Tibial nerve (tissue), 3 donors: ENCODE results near the gene NKD1.

Experiments used
- POLR2A ChIP-seq, 2 donors: fragments of 450-650 bp; IDR thresholded peaks; one replicate each; pipeline ENCODE4 v1.6.1; 2017; ENCODE audit warnings: antibody characterized with exemption in 2 of 2, mild to moderate bottlenecking in 2 of 2, moderate library complexity in 2 of 2
- TF ChIP-seq, protein P1 (sequence below), 5 experiments: fragments of 200-600 bp in 3 of 5; fragments of 450-650 bp in 2 of 5; sonication (generic) in 3 of 5; IDR thresholded peaks; one replicate each; pipeline ENCODE4 v1.5.1; 2016 to 2019; ENCODE audit warnings: antibody characterized with exemption in 5 of 5, mild to moderate bottlenecking in 3 of 5, moderate library complexity in 2 of 5

DNA sequence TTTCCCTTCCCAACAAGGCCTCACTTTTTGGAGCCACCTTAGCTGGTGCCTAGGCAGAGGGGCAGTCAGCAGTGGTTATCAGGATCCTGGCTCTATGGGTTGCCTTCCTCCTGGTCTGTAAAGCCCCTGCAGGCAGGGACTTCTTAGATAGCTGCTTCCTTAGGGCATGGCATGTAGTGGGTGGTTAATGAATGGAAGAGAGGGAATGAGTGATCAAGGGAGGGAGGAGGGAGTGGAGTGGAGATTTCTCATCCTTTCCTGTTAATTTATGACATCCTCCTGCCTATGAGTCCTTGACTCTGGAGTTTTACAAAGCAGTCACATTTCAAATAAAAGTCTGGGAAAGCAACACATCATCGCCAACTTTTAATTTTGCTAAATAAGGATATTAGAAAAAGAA lies 92.2 kb downstream of the NKD1 start:
- TF ChIP-seq, protein P1, sequence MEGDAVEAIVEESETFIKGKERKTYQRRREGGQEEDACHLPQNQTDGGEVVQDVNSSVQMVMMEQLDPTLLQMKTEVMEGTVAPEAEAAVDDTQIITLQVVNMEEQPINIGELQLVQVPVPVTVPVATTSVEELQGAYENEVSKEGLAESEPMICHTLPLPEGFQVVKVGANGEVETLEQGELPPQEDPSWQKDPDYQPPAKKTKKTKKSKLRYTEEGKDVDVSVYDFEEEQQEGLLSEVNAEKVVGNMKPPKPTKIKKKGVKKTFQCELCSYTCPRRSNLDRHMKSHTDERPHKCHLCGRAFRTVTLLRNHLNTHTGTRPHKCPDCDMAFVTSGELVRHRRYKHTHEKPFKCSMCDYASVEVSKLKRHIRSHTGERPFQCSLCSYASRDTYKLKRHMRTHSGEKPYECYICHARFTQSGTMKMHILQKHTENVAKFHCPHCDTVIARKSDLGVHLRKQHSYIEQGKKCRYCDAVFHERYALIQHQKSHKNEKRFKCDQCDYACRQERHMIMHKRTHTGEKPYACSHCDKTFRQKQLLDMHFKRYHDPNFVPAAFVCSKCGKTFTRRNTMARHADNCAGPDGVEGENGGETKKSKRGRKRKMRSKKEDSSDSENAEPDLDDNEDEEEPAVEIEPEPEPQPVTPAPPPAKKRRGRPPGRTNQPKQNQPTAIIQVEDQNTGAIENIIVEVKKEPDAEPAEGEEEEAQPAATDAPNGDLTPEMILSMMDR (IDR thresholded peaks at IDR 0.05) = no peak
- no peak for TF ChIP-seq POLR2A (IDR thresholded peaks at IDR 0.05)
